Omental fat pad (tissue), 4 donors: Measurements from ENCODE around the gene CBX2. TPM values are rescaled to one million over a fixed set of nuclear protein-coding genes. Genes with fewer than 3 reads are reported as not detected.

Experiments
- ATAC-seq: fragments of 150-250 bp; one replicate; pipeline ENCODE4 v1.9.1; 2016; ENCODE audit warnings: mild to moderate bottlenecking, moderate library complexity; ENCODE audit not compliant: low FRiP score
- DNase-seq: peaks from one replicate; pipeline ENCODE4 v3.0.0-alpha.2; 2019; ENCODE audit warnings: low spot score
- total RNA-seq, 4 donors: library from RNA; depleted of rRNA; stranded (reverse); fragments of >200 nt; gene quantifications; one replicate each; pipeline ENCODE4 v1.1.0, GENCODE V29; 2016
- TF ChIP-seq, protein P1 (sequence below), 3 donors: fragments of 450-650 bp; IDR thresholded peaks; one replicate each; pipeline ENCODE4 v1.5.1; 2016 to 2017; ENCODE audit warnings: antibody characterized with exemption in 3 of 3, mild to moderate bottlenecking in 3 of 3, moderate library complexity in 2 of 3

CBX2 gene
- total RNA-seq, 4 donors from 2014 or later: 0.28 to 5.2 (median 1.5) TPM

DNA sequence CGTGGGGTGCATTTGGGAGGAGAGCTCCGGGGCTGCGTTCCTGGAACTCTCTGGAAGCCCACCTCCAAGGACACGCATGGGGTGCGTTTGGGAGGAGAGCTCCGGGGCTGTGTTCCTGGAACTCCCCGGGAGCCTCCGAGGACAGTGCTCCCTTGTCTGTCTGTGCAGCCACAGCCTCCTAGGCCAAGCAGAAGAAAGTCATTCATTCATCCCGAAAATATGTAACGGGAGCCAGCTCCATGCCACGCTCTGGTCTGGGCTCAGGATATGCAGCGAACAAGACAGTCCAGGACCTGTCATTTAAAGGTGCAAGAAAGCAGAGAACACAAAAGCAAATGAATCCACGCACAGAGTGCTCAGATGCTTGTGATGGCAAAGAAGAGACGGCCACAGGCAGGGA is 39.3 kb upstream of the CBX2 start:
- DNase-seq (no peak), ATAC-seq (no peak)
- TF ChIP-seq, protein P1, sequence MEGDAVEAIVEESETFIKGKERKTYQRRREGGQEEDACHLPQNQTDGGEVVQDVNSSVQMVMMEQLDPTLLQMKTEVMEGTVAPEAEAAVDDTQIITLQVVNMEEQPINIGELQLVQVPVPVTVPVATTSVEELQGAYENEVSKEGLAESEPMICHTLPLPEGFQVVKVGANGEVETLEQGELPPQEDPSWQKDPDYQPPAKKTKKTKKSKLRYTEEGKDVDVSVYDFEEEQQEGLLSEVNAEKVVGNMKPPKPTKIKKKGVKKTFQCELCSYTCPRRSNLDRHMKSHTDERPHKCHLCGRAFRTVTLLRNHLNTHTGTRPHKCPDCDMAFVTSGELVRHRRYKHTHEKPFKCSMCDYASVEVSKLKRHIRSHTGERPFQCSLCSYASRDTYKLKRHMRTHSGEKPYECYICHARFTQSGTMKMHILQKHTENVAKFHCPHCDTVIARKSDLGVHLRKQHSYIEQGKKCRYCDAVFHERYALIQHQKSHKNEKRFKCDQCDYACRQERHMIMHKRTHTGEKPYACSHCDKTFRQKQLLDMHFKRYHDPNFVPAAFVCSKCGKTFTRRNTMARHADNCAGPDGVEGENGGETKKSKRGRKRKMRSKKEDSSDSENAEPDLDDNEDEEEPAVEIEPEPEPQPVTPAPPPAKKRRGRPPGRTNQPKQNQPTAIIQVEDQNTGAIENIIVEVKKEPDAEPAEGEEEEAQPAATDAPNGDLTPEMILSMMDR (IDR thresholded peaks at IDR 0.05): no peak

DNA sequence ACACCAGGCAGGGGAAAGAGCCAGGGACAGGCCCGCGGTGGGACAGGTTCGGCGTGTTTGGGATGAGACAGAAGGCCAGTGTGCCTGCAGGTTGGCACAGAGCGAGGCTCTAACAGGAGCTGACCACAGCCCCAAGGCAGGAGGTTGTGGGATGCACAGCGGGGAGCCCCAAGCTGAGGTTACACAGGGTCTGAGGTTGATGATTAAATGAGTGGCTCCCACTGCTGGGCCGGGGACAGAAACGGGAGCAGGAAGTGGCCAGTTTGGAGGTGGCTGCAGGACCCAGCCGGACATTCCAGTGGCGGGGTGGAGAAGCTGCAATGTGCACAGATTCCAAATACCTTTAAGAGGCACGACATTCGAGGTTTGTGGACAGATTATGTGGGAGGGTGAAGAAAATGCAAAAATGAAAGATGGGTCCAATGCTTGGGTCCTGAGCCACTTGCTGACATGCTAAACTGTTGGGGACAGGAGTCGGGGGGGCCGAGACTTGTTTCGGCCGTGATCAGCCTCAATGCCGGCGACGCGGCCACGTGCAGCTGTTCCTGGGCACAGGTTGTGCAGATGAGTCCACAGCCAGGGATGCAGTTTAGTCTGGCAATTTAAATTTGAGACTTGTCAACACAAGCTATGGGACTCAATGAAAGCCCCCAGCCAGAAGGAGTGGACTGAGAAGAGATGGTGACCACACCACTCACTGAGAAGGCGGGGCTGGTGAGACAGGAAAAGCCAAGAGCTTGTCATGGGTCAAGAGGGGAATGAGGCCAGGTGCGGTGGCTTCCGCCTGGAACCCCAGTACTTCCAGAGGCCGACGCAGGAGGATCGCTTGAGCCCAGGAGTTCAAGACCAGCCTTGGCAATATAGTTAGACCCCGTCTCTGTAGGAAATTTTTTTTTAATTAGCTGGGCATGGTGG is 38.5 kb upstream of the CBX2 start:
- DNase-seq (no peak), ATAC-seq (no peak)
- TF ChIP-seq, protein P1 (IDR thresholded peaks at IDR 0.05): no peak

DNA sequence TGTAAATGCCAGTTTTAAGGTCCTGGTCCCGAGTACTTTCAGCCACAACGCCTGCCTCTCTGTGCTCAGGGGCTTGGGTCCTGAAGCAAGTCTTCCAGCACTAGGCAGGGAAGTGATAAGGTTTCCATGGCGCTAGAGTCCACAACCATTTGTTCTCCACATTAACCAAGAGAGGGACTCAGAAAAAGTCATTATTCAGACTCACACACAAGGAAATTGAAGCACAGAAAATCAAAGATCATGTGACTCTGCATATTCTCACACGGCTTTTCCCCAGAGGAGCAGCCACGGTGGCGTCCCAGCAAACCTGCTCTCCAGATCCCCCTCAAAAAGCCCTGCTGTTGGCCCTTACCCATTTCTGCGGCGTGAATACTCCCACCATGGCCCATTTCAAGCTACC is 37.5 kb upstream of the CBX2 start:
- no peak for DNase-seq
- ATAC-seq: no peak
- TF ChIP-seq, protein P1 (IDR thresholded peaks at IDR 0.05): no peak

DNA sequence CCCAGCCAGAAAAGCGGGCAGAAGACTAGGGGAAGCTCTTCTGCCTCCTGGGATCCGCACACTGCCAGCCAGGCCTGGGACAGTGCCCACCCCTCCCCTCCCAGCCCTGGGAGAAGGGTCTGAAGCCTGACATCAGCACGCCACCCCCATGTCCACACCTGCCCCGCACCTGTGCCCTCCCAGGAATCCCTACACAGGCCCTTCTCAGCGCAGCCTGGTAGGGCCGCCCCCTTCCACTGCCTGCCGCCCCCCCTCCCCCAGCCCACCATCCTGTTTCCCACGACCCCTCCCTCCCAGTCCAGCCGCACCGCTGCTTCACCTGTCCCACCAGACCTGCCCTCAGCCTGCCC is 36.6 kb upstream of the CBX2 start:
- ATAC-seq (peak; percentile 4), DNase-seq (no peak)
- TF ChIP-seq, protein P1 (IDR thresholded peaks at IDR 0.05): no peak

DNA sequence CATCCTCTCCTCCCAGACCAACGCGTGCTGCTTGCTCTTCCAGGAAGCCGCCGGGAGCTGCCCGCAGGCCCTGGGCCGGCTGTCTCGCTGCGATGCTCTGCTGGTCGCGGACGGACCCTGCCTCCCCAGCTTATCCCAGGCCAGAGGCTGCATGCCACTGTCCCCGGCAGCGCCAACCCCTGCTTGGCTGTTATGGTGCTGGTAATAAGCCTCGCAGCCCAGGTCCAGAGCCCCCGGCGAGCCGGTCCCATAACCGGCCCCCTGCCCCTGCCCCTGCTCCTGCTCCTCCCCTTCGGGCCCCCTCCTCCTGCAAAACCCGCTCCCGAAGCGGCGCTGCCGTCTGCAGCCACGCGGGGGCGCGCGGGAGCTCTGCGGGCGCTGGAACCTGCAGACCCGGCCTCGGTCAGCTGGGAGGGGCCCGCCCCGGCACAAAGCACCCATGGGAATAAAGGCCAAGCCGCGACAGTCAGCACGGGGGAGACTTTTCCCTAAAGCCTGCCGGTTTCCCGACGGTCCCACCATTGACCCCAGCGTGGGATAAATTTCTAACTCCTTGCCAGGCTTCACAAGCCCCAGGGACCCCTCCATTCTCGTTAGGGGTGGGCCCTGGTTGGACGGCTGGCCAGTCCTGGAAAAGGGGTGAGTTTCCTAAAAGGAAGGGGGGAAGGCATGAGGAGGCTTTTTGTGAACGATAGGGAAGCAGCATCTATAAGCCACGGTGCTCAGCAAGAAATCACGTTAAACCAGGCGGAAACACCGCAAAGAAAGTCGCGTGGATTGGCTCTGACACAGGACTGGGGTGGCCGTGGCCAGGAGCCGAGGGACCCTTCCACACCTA is 36.0 kb upstream of the CBX2 start:
- TF ChIP-seq, protein P1 (IDR thresholded peaks at IDR 0.05): peak in 2 of 3 donors; percentile 51
- ATAC-seq (peak; percentile 56), DNase-seq (peak; percentile 68)

DNA sequence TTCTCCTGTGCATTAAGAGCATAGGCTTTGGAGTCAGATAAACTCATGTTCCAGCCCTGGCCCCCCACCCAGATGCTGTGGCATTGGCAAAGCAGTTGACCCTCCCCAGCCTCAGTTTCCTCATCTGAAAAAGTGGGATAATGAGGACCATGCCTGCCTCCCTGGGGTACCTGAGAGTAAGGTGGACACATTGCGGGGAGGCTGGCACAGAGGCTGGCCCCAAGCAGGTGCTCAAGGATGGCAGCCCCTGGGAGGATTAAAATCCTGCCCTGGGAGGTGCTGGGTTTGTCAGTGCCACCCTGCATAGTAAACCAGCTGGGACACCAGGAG is 35.4 kb upstream of the CBX2 start:
- TF ChIP-seq, protein P1 (IDR thresholded peaks at IDR 0.05): no peak
- ATAC-seq (no peak), DNase-seq (no peak)
